Natural killer cell (primary cell): ENCODE data around the gene EEF2K. TPM values are rescaled to one million over a fixed set of nuclear protein-coding genes. Genes with fewer than 3 reads are reported as not detected.

ENCODE experiments used
- ATAC-seq, 3 donors: fragments of 150-1000 bp in 2 of 3; fragments of 200-7000 bp in 1 of 3; cut with Tn5 transposase; 1 replicate in 1 of 3; 2 replicates in 2 of 3; pipeline ENCODE4 v1.10.0; 2021; ENCODE audit warnings: mild to moderate bottlenecking in 2 of 3, moderate library complexity in 2 of 3
- DNase-seq, 2 donors: peaks; one replicate each; pipeline versions ENCODE4 v3.0.0 to v3.0.0-alpha.2; 2013 to 2021; ENCODE audit warnings: mixed read lengths in 1 of 2
- H3K27ac ChIP-seq: one replicate; pipeline ENCODE4 v1.5.1; 2013; ENCODE audit warnings: mild to moderate bottlenecking, low read length
- H3K27me3 ChIP-seq: one replicate; pipeline ENCODE4 v1.6.1; 2013; ENCODE audit warnings: low read length; ENCODE audit not compliant: control insufficient read depth, insufficient read depth
- H3K36me3 ChIP-seq: one replicate; pipeline ENCODE4 v1.6.1; 2013; ENCODE audit warnings: low read length; ENCODE audit not compliant: control insufficient read depth, insufficient read depth
- H3K4me1 ChIP-seq: one replicate; pipeline ENCODE4 v1.6.1; 2013; ENCODE audit warnings: low read length; ENCODE audit not compliant: control insufficient read depth, insufficient read depth
- H3K4me3 ChIP-seq: one replicate; pipeline ENCODE4 v1.5.1; 2013; ENCODE audit warnings: low read length
- H3K9me3 ChIP-seq: one replicate; pipeline ENCODE4 v1.6.1; 2013; ENCODE audit warnings: low read length; ENCODE audit not compliant: control insufficient read depth, insufficient read depth
- H3K27ac Mint-ChIP-seq, 2 donors: one replicate each; pipeline ENCODE4 v1.8.0; 2022; ENCODE audit warnings: mild to moderate bottlenecking in 2 of 2, mixed read lengths in 2 of 2, moderate library complexity in 1 of 2
- H3K27me3 Mint-ChIP-seq, 2 donors: one replicate each; pipeline ENCODE4 v1.8.0; 2022; ENCODE audit warnings: low read depth in 2 of 2, mixed read lengths in 2 of 2
- H3K36me3 Mint-ChIP-seq: one replicate; pipeline ENCODE4 v1.8.0; 2022; ENCODE audit warnings: mixed read lengths
- H3K4me1 Mint-ChIP-seq, 2 donors: one replicate each; pipeline ENCODE4 v1.8.0; 2022; ENCODE audit warnings: mixed read lengths in 2 of 2
- H3K4me3 Mint-ChIP-seq: one replicate; pipeline ENCODE4 v1.8.0; 2022; ENCODE audit warnings: mild to moderate bottlenecking, moderate library complexity, mixed read lengths
- H3K9me3 Mint-ChIP-seq, 2 donors: one replicate each; pipeline ENCODE4 v1.8.0; 2022; ENCODE audit warnings: mixed read lengths in 2 of 2
- WGBS: methylation state at CpG from one replicate; pipeline ENCODE4 v1.1.7; 2013; ENCODE audit warnings: missing lambda C conversion rate; ENCODE audit not compliant: insufficient coverage; 5-methylcytosine and 5-hydroxymethylcytosine counted together
- intact Hi-C: fragments of 100-400 bp; cut with micrococcal nuclease; formaldehyde crosslinking; loops from one replicate; pipeline ENCODE4 v1.14.2; 2022
- total RNA-seq, 4 donors: library from RNA; stranded (reverse); fragments of 120-200 nt in 1 of 4; gene quantifications; one replicate each; pipeline versions ENCODE4 v1.2.3 to v1.2.4, GENCODE V29; 2013 to 2022
- TF ChIP-seq, protein P1 (sequence below): fragments of 200-600 bp; IDR thresholded peaks from one replicate; pipeline ENCODE4 v1.8.0; 2022; ENCODE audit warnings: antibody characterized with exemption

Gene EEF2K
- total RNA-seq, 3 donors from 2014 or later (not counting 1 experiment from before 2014, with no cell fraction given), result 12.6 to 33.5 (median 22.9) TPM

DNA sequence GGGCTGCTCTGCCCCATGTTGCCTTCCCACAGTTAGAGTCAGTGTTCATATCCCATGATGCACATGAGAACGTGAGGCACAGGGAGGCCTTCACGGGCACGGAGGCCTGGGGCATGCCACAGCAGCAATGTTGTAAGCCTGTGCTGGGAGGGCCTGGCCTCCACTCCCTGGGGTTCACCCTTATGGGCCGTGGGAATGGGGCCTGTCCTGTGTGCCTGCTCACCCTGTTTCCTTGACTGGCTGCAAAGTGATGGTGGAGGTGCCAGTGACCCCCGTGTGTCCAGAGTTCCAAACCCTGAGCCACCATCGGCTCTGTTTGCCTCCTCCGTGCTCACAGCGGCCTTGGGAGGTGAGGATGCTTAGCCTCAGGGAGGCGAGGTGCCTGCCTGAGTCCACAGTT lies 100.7 kb downstream of the EEF2K start:
- Mint-ChIP-seq H3K4me1 (peaks cover 13 to 28% of the 10 kb centered on the region in 2 donors), H3K27me3 (no peaks in the 10 kb centered on the region), H3K9me3 (no peaks in the 10 kb centered on the region), H3K4me3 (no peak overlapping the region), H3K36me3 (no peaks in the 10 kb centered on the region), H3K27ac (no peak overlapping the region)
- WGBS, result 93% methylated on average over 9 of the region's 9 CpGs
- ATAC-seq (no peak), DNase-seq (no peak)
- TF ChIP-seq, protein P1, sequence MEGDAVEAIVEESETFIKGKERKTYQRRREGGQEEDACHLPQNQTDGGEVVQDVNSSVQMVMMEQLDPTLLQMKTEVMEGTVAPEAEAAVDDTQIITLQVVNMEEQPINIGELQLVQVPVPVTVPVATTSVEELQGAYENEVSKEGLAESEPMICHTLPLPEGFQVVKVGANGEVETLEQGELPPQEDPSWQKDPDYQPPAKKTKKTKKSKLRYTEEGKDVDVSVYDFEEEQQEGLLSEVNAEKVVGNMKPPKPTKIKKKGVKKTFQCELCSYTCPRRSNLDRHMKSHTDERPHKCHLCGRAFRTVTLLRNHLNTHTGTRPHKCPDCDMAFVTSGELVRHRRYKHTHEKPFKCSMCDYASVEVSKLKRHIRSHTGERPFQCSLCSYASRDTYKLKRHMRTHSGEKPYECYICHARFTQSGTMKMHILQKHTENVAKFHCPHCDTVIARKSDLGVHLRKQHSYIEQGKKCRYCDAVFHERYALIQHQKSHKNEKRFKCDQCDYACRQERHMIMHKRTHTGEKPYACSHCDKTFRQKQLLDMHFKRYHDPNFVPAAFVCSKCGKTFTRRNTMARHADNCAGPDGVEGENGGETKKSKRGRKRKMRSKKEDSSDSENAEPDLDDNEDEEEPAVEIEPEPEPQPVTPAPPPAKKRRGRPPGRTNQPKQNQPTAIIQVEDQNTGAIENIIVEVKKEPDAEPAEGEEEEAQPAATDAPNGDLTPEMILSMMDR, result no peak
- H3K27me3 ChIP-seq, result no peaks in the 10 kb centered on the region
- no peak overlapping the region for H3K27ac ChIP-seq
- intact Hi-C loops, result no loop called here
- peaks cover 62% of the 10 kb centered on the region for H3K36me3 ChIP-seq
- H3K4me1 ChIP-seq, result no peaks in the 10 kb centered on the region
- no peak overlapping the region for H3K4me3 ChIP-seq
- no peaks in the 10 kb centered on the region for H3K9me3 ChIP-seq

DNA sequence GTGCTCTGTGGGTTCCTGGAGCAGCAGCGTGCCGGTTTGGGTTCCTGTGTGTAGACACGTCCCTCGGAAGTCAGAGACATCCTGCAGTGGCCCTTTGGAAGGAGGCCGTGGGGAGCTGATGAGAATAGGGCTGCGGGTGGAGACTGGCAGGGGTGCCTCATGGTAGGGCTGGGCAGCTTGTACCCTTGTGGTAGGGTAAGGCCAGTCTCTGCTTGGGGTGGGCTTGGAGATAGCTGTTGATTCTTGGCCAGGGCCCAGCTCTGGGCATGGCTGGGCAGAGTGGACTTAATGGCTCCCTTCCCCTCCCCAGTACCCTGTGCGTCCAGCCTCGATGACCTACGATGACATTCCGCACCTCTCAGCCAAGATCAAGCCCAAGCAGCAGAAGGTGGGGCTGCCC lies 101.8 kb downstream of the EEF2K start:
- H3K27me3 ChIP-seq, result no peaks in the 10 kb centered on the region
- 96% methylated on average over 10 of the region's 10 CpGs for WGBS
- no peak overlapping the region for H3K27ac ChIP-seq
- ATAC-seq, result no peak
- H3K36me3 ChIP-seq, result peaks cover 70% of the 10 kb centered on the region
- Mint-ChIP-seq H3K9me3 (no peaks in the 10 kb centered on the region), H3K36me3 (no peaks in the 10 kb centered on the region), H3K4me1 (peaks cover 5 to 20% of the 10 kb centered on the region in 2 donors), H3K27ac (peak overlapping the region in 1 of 2 donors; percentile 36), H3K4me3 (no peak overlapping the region), H3K27me3 (no peaks in the 10 kb centered on the region)
- H3K4me3 ChIP-seq, result no peak overlapping the region
- no peaks in the 10 kb centered on the region for H3K9me3 ChIP-seq
- TF ChIP-seq, protein P1, result no peak
- H3K4me1 ChIP-seq, result no peaks in the 10 kb centered on the region
- intact Hi-C loops, result no loop called here
- DNase-seq, result no peak

DNA sequence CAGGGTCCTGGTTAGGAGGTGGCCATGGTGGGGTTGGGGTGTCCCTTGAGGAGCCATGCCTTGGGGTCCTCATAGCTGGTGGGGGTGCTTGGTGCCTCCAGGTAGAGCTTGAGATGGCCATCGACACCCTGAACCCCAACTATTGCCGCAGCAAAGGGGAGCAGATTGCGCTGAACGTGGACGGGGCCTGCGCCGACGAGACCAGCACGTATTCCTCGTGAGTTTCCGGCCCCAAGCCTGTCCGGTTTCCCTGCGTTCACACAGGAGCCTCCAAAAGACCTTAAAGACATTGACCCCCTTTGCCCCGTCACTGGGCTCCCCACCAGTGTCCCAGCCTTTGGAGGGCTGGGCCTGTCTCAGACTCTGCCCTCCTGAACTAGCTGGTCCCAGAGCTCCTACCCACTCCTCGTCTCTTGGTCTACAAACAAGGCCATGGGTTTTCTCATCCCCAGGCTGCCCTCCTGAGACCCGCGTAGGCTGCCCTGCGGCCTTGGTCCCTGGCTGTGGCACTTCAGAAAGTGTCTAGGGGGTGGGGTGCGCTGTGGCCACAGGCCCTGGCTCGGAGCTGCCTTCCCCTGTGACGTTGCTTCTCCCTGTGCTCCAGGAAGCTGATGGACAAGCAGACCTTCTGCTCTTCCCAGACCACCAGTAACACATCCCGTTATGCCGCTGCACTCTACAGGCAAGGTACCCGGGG lies 102.9 kb downstream of the EEF2K start:
- H3K27me3 Mint-ChIP-seq, result no peaks in the 10 kb centered on the region
- DNase-seq, result no peak
- peaks cover 5 to 13% of the 10 kb centered on the region in 2 donors for H3K4me1 Mint-ChIP-seq
- peaks cover 75% of the 10 kb centered on the region for H3K36me3 ChIP-seq
- intact Hi-C loops, result no loop called here
- no peaks in the 10 kb centered on the region for H3K9me3 ChIP-seq
- TF ChIP-seq, protein P1, result no peak
- WGBS, result 95% methylated on average over 24 of the region's 24 CpGs
- no peaks in the 10 kb centered on the region for H3K9me3 Mint-ChIP-seq
- no peak overlapping the region for H3K4me3 ChIP-seq
- no peak overlapping the region for H3K27ac Mint-ChIP-seq
- no peak for ATAC-seq
- no peak overlapping the region for H3K4me3 Mint-ChIP-seq
- no peaks in the 10 kb centered on the region for H3K4me1 ChIP-seq
- no peaks in the 10 kb centered on the region for H3K36me3 Mint-ChIP-seq
- no peaks in the 10 kb centered on the region for H3K27me3 ChIP-seq
- no peak overlapping the region for H3K27ac ChIP-seq

DNA sequence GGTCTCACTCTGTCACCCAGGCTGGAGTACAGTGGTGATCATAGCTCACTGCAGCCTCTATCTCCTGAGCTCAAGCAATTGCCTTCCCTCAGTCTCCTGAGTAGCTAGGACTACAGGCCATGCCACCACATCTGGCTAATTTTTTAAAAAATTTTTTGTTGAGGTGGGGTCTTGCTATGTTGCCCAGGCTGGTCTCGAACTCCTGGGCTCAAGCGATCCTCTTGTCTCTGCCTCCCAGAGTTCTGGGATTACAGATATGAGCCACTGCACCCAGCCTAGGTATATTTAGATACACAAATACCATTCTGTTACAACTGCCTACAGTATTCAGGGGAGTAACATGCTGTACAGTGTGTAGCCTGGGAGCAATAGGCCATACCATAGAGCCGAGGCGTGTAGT lies 105.4 kb downstream of the EEF2K start:
- intact Hi-C loops, result no loop called here
- TF ChIP-seq, protein P1, result no peak
- Histone ChIP-seq H3K4me3 (no peak overlapping the region), H3K27me3 (no peaks in the 10 kb centered on the region), H3K36me3 (peaks cover 76% of the 10 kb centered on the region), H3K9me3 (no peaks in the 10 kb centered on the region), H3K27ac (no peak overlapping the region), H3K4me1 (no peaks in the 10 kb centered on the region)
- no peak for ATAC-seq
- peaks cover 0 to 8% of the 10 kb centered on the region in 2 donors for H3K4me1 Mint-ChIP-seq
- H3K9me3 Mint-ChIP-seq, result no peaks in the 10 kb centered on the region
- 100% methylated on average over 4 of the region's 4 CpGs for WGBS
- no peak overlapping the region for H3K4me3 Mint-ChIP-seq
- H3K27me3 Mint-ChIP-seq, result no peaks in the 10 kb centered on the region
- H3K36me3 Mint-ChIP-seq, result no peaks in the 10 kb centered on the region
- H3K27ac Mint-ChIP-seq, result no peak overlapping the region
- no peak for DNase-seq
